Stimulated activated naive CD4-positive, alpha-beta T cell (primary cell): Measurements from ENCODE around the gene MB.
"Not testable (repeated sequence)": the region's sequence is repeated elsewhere in the genome, so short reads cannot be mapped to it uniquely, and the experiment has no call there.

Experiments used
- DNase-seq, 6 experiments: peaks; one replicate each; lab custom pipeline; 2025; lab: John Stamatoyannopoulos, UW

MB gene

DNA sequence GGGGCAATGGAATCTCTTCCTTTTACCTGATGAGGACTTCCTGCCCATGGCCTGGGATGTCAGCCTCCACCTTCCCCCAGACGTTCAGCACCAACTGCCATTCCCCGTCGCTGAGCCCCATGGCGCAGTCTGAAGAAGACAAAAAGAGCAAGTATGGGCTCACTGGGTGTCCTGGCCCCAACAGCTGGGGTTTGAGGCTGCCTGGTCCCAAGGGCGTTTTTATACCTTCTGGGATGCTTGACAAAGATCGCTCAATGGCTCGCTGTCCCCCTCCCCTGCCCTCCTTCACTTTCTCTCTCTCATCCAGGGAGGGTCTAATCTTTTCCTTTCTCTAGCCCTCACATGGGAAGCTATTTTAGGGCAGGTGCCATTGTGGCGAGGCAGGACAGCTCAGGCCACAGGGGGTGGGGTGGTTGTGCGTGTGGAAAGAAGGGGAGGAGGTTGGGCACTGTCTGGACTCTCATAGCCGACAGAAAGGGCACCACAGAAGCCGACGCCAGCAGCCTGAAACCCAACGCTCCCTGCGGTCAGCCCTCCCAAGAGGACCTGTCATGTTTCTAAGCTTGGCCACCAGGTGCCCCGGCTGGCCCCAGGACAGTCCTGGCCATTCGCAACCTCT is at the start of gene MB:
Gene MB (minus strand): TSS at position 193 of the 619 bp plus-strand sequence. CDS start 72 bp downstream, at position 121.
- no peak for DNase-seq

DNA sequence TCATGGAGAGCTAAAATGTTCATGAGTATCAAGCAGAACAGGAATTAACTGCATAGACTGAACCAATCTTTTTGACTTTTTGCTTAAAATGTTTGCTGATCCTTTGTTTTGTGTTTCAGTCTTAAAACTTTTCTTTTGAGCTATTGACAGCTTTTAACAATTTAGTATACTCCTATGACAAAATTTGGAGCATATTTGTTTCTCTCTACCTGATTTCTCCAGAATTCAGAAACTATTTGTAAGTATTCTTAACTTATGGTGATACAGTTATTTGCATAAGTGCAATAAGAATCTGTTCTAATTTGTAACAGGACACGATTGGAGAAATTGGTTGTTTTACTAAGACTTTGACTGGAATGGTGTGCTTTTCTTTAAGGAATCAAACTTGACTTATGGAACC is 49.6 kb upstream of the MB start:
- DNase-seq, result not testable (repeated sequence)

DNA sequence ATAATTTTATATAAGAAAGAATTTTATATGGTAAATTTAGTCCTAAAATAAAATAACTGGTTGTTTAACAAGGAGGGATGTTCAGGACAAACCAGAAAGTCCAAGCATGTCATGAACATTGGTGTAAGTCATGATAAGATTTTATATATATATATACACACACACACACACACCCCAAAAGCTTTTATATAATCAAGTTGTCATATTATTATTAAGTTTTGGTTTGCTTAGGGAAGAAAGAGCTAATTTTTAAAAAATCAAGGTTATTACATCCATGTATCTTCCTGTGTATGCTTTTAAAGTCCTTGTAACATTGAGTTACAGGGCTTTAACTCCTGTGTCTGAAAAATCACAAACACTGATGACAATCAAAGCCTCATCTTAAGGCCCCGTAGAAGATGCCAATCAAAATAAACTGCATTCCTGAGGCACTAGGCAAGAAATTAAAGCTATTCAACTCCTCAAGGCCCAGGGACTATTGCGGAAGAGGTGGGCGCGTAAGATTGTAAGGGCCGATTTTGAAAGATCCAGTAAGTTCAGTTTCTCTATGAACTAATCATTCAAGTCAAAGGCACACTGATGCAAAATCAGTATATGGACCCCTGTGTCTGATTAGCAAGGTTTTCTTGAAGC is 47.9 kb upstream of the MB start:
- no peak for DNase-seq

DNA sequence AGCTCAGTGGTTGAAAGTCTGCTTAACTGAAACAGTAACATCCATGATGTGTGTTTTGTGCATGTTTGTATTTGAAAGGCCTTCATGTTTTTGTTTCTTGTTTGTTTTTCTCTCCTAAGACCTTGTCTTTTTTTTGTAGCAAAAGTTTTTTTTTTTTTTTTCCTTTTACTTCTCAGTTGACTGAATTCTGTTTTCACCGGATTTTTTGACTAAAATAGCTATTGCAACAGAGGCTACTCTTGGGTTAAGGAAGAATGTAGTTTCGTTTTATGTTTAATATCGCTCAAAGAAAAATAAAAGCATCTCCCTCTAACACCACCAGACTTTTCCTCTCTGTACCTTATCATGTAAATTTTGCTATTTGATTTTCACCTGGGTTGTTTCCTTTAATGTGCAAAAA is 46.2 kb upstream of the MB start:
- DNase-seq, result no peak

DNA sequence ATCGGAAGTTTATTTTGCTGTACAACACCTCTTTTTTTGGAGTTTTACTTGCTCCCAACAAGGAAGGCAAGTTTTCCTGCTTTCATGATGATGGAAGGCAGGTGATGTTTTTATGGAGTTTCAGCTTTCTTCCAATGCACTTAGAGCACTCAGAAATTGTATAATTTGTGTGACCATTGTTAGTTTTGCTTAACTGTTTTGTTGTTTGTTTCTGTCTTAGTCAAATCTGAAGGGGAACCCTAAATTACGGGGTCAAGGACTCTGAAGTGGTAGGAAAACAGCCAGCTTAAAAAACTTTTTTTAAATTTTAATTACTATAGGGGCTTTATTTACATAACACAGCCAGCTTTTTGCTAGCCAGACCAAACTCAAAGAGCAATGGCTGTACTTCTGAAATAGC is 45.8 kb upstream of the MB start:
- no peak for DNase-seq

DNA sequence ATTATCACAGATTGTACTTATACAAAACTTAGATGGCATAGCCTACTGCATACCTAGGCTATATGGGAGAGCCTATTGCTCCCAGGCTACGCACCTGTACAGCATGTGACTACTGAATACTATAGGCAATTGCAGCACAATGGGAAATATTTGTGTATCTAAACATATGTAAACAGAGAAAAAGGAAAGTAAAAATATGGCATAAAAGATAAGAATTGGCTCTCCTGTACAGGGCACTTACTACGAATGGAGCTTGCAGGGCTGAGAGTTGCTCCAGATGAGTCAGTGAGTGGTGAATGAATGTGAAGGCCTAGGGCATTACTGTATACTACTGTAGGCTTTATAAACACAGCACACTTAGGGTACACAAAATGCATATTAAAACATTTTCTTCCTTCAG is 44.3 kb upstream of the MB start:
- DNase-seq, result no peak

DNA sequence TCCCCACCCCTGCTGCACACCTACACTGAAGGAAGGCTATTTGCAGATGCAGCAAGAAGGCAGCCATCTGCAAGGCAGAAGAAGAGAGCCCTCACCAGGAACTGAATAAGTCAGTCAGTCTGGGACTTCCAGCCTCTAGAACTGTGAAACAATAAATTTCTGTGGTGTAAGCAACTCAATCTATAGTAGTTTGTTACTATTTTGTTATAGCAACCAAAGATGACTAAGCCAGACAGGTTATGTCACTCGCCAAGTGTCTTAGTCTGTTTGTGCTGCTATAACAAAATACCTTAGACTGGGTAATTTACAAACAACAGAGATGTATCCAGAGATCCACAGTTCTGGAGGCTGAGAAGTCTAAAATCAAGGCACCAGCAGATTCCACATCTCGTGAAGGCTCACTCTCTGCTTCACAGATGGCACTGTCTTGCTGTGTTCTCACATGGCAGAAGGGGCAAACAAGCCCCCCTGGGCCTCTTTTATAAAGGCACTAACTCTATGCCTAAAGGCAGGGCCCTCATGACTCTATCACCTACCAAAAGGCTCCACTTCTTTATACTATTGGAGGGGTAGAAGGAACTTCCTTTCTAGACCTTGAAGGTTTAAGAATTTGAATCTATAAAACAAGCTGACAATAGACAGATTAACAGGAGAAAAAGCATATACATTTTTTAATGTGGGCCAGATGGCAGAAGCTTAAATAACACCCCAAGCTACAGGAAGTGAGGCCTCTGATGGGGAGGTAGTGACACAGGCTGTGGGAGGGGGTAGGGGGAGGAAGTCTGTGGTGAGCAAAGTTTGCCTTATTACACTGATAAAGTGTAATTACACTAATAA is 43.4 kb upstream of the MB start:
- peak; percentile 16 to 81 (median 54) for DNase-seq

DNA sequence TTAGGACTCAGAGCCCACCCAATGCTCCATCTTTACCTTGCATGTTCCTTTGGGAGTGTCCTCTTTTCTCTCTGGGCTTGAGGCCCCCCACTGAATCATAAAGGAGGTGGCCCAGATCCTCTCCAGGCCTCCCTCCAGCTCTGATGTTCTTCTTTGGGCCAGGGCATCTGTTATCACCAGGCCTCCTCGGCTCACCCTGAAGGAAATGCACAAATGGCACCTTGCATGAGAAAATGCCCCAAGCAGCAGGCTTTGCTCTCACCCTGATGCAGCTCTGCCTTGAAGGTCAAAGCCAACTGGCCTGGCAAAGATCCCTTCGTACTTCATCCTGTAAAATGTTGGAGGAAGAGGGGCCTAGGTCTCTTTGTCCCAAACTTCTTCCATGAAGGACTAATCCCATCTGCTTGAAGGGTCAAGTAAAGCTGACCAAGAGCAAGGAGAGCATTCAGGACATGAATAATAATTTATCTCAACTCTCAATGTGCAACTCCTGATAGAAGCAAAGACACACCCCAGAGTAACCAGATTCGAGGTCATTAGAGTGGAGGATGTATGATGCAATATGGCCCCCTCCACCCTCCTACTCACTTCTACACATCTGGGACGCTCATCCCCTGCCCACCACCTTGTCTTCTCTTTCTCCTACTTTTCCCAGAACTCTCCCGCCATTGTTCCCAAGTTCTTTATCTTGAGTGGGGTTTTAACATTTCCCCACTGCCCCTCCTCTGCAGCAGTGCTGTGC is 40.6 kb upstream of the MB start:
- DNase-seq, result no peak

DNA sequence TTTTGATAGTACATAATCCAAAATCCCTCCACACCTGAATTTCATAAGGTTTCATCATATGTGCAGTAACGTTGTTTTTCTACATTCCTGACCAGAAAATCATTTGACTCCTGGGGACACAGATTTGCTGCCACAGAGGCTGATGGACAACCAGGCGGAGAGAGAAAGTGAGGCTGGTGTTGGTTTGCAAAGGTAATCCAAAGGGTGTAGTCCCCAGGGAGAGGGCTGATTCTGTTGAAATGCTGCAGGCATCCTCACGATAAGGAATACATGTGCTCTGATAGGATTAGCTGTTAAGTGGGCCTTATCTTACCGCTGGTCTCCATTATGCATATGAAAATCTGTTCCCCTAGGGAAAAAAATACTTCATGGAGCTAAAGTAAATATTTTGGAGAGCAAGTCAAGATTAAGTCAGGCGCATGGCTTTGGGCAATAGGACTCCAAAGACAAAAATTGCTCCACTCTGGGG is 39.2 kb upstream of the MB start:
- DNase-seq, result no peak

DNA sequence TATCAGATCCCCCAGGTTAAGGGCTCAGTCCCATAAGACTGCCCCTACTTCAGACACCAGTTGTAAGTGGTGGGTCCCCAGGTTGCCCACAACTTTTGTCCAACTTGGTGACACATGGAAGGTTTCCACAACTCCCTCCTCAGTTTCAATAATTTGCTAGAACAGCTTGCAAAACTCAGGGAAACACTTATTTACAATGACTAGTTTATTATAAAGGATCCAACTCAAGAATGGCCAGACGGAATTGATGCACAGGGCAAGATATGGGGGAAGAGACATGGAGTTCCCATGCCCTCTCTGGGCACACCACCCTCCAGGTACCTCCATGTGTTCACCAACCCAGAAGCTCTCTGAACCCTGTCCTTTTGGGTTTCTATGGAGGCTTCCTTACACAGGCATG is 36.7 kb upstream of the MB start:
- no peak for DNase-seq

DNA sequence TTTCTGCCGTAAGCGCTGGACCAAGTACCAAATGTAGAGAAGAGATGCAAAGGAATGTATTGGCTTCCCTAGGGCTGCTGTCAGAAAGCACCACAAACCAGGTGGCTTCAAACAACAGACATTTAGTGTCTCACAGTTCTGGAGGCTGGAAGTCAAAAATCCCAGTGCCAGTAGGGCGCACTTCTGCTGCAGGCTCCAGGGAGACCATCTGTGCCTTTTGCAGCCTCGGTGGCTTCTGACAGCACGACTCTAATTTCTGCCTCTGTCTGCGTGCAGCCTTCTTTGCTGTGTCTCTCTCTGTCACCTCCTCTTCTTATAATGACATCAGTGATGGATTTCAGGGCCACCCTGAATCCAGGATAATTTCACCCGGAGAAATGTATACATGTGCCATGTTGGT is 34.0 kb upstream of the MB start:
- DNase-seq, result no peak

DNA sequence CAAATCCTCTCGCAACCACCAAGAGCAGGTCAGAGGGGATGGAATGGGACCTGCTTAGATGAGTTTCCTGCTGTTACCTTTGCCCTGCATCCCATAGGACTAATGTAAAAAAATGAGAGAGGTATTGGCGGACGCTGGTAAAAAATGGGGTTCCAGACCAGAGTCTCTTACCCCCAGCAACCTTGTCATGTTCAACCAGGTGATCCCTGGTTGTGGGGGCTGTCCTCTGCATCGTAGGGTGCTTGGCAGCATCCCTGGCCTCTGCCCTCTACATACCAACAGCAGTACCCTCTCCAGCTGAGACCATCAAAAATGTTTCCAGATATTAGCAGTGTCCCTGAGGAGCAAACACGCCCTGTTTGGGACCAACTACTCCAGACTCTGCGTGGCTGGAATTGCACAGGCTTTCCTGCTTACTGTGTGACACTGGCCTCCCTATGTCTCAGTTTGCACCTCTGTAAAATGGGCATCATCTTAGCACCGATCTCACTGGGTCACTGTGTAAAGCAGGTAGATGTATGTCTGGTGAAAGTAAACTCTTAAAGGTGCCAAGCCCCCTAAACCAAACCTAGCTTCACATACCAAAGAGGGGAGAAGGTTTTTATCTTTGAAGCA is 32.6 kb upstream of the MB start:
- DNase-seq, result no peak

DNA sequence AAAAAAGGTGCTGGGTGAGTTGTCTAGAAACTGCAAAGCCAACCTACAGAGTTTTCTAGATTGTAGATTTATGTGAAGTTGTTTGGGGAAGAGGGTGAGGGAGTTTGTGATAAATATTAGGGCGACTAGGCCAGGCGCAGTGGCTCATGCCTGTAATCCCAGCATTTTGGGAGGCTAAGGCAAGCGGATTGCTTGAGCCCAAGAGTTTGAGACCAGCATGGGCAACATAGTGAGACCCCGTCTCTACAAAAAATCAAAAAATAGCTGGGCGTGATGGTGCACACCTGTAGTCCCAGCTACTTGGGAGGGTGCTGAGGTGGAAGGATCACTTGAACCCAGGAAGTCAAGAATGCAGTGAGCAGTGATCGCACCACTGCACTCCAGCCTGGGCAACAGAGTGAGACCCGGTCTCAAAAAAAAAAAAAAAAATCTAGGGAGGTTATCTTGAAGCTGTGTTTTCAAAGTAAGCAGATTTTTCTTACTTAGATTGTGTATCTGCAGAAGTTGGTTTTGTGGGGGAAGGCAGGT is 32.0 kb upstream of the MB start:
- DNase-seq, result peak in 1 of 6 experiments; percentile 40

DNA sequence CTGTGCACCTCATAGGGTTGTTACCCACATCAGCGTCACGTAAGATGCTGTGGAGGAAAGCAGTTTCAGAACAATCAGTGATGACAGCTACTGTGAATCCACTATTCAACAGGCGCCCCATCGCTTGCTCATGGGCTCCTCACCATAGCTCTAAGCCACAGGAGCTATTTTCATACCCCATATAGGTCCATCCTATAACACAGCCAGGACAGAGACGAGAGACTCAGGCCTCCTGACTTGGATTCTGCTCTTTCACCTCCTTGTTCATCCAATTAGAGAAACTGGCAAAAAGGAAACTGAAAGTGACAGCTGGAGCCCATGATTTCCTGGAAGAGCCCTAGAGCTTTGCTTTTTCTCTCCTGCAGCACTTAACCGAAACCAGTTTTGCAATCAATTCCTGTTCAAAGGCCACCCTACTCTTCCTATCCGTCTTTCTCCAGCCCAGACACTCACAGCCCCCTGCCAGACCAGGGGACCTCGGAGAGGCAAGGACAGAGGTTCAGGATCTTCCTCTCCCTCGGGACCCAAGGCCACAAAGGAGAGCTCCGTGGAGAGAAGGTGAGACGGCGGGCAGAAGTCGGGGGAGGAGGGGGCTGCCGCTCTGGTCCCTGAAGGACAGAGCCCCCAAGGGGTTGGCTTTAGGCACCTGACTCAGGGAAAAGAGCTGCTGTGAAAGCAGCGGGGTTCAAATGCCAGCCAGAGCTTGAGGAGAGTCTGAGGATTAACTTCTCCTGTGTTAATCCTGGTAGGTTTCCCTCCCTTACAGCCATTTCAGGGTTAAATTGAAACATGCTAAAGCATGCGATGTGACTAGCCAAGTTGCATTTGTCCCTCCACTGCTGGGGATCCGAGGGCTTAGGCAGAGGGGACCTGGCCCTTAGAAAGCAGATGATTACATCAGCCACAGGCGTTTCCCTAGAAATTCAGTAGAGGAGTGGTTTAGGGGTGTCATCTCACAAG is 31.2 kb upstream of the MB start, which contains the start of gene APOL6:
Gene APOL6 (plus strand): TSS at position 381 of the 960 bp plus-strand sequence. CDS start 7,980 bp downstream, outside the sequence.
- DNase-seq, result peak; percentile 20 to 83 (median 60)

DNA sequence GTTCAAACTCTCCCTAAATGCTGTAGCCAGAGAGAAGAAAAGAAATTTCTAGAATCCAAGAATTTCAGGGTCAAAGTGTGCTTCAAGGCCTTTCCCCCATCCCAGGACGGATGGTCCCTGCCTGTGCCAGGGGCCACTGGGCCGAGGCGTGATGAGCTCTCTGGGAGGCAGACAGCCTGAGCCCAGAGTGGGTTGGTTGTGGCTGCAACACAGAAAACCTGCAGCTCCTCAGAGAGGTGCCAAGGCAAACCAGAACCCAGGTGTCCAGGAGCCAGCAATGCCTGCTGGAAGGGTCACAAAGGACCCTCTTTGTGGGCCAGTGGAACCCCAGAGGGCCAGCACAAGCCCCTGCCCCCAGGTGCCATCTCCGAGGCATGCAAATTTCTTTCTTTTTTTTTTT is 28.5 kb upstream of the MB start:
- no peak for DNase-seq

DNA sequence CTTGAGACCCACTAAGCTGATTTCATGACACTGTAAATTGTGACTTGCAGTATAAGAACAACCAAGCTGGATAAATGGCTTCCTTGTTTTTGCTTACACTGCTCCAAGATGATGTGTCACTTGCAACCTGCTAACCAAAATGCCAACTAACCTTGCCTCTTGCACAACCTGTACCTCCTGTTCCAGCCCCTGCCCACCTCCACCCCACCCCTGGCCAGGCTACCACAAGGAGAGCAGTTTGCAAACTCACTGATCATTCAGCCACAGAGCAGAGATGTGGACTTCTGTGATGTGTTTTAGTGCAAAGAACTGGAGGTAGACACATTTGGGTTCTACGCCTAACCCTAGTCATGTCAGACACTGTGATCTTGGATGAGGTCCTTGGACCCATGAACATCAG is 26.9 kb upstream of the MB start:
- no peak for DNase-seq

DNA sequence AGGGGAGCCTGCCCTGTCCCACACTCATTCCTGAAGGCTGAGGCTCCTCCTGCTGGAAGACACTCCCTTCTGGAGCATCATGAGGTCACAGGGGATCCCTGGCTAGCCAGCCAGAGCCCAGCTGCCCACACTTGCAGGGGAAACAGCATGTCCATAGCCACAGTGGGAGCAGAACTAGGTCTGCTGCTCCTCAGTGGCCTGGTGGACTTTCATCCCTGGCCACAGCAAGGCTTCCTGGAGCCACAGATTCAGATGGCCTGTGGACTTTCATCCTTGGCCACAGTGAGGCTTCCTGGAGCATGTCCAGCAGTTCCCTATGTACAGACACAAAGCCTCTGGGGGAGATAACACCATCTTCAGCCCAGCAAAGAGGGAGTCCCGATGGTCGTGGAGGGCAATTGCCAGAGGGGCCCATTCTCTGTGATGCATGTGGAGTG is 25.2 kb upstream of the MB start:
- DNase-seq, result no peak

DNA sequence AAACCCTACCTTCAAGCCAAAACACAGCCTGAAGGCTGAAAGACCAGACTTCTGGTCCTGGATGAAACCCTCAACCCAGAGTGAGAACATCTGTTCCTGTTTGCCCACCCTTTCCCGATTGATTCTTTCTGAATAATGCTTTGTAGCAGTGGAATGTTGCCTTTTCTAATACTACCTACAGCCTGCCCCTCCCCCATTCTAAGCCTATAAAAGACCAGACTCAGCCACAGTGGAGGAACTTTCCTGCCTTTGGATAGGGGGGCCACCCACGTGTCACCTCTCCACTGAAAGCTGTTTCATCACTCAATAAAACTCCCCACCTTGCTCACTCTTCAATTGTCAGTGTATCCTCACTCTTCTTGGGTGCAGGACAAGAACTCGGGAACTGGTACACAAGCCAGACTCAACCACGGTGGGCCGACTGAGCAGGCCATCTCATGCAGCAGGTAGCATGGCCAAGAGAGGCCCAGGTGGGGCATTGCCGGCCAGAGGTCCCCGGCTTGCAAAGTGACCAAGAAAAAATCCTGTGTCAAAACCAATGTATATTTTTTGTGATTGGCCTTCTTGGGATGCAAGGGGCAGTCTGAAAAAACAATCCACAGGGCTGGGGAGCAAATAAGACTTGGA is 24.5 kb upstream of the MB start:
- DNase-seq, result no peak

DNA sequence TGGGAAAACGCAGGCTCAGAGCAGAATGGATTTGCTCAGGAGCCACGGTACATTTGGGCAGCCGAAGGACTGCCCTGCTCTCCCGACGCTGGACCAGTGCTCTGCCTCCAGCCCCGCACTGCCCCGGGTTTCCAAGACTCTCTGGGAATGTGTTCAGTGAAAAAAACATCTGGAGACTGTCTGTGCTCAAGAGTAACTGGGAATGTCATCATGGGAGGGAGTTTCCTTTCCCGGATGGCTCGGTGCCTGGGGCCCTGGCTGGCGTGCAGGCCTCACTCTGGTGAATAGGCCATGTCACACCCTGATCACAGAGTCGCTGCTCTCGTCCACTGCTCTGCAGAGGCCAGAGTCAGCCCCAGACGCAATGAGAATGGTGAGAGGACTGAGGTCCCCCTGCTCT is 21.3 kb upstream of the MB start:
- DNase-seq, result no peak

DNA sequence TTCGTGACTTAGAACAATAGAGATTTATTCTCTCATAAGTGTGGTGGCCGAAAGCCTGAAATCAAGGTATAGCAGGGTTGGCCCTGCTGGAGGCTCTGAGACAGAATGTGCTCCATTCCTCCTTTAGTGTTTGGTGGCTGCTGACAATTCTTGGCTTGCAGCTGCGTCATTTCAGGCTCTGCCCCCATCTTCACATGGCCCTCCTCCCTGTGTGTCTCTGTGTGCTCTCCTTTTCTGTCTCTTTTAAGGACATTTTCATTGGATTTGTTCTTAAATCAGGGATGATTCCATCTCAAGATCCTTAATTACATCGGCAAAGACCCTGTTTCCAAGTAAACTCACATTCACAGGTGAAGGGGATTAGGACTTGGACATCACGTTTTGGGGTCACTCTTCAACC is 20.9 kb upstream of the MB start:
- no peak for DNase-seq
